A549 treated with dexamethasone at 1 μM for 4 hours (cell line): ENCODE measurements around the gene TTC12. TPM values are rescaled to one million over a fixed set of nuclear protein-coding genes. Genes with fewer than 3 reads are reported as not detected.

Experiments used
- total RNA-seq: library from RNA; stranded (reverse); fragments of 200-300 nt; extraction: Qiagen RNA extraction; gene quantifications from 5 replicates; pipeline ENCODE4 v1.2.3, GENCODE V29; 2022

TTC12 gene
- total RNA-seq, result 4.1 to 8.5 TPM (median 4.8 TPM) in 5 replicates

GRCh38 chr11:113314389-113315301 is at the start of gene TTC12:
Gene TTC12, plus strand, starts transcription at chr11:113314583. Its CDS starts 1,675 bp downstream, at chr11:113316258.

GRCh38 chr11:113387605-113388211 is 73.3 kb downstream of the TTC12 start, which contains the start of gene ANKK1:
Gene ANKK1, plus strand, starts transcription at chr11:113387779. Its CDS starts 106 bp downstream, at chr11:113387885.

Other genes starting within 250 kb of the TTC12 start
- 0.04 to 0.07 TPM in 2 of 5 replicates, not detected in the others for gene ANKK1, start 73.2 kb downstream of the TTC12 start, total RNA-seq
- 0.06 to 0.09 TPM in 2 of 5 replicates, not detected in the others for gene DRD2, start 160.8 kb downstream of the TTC12 start, total RNA-seq